Common myeloid progenitor, CD34-positive (primary cell): ENCODE results near the gene SALL3.

Experiments
- CTCF ChIA-PET: fragments of 350-600 bp; sonication (Branson Sonifier 250); formaldehyde crosslinking; loops from one replicate; lab custom pipeline; 2021; ENCODE audit warnings: antibody characterized with exemption; lab: Charles Lee
- POLR2A ChIA-PET: fragments of 350-600 bp; sonication (Branson Sonifier 250); formaldehyde crosslinking; loops from one replicate; lab custom pipeline; 2021; ENCODE audit warnings: antibody characterized with exemption; lab: Charles Lee
- DNase-seq, 3 donors: peaks; one replicate each; pipeline versions ENCODE4 v3.0.0 to v3.0.0-alpha.2; 2013
- H3K27ac ChIP-seq, 2 experiments: 1 replicate in 1 of 2; 2 replicates in 1 of 2; pipeline ENCODE4 v1.7.0; 2013; ENCODE audit warnings: inconsistent platforms in 2 of 2, low read length in 2 of 2, mild to moderate bottlenecking in 2 of 2, low read depth in 1 of 2, moderate library complexity in 1 of 2; ENCODE audit not compliant: severe bottlenecking in 2 of 2, insufficient read depth in 1 of 2, poor library complexity in 1 of 2
- H3K27me3 ChIP-seq, 5 experiments: replicated peaks in 2 of 5; 1 replicate in 3 of 5; 2 replicates in 2 of 5; pipeline versions ENCODE4 v1.6.1 to v1.7.0; 2013; ENCODE audit warnings: low read length in 4 of 5, mild to moderate bottlenecking in 2 of 5, moderate library complexity in 2 of 5, inconsistent platforms in 1 of 5; ENCODE audit not compliant: insufficient read depth in 5 of 5, control insufficient read depth in 4 of 5
- H3K36me3 ChIP-seq, 4 experiments: 1 replicate in 2 of 4; 2 replicates in 2 of 4; pipeline versions ENCODE4 v1.6.1 to v1.7.0; 2013; ENCODE audit warnings: low read length in 3 of 4, control low read depth in 1 of 4, mild to moderate bottlenecking in 1 of 4; ENCODE audit not compliant: control insufficient read depth in 4 of 4, insufficient read depth in 4 of 4
- H3K4me1 ChIP-seq, 4 experiments: 1 replicate in 3 of 4; 2 replicates in 1 of 4; pipeline versions ENCODE4 v1.6.1 to v1.7.1; 2013; ENCODE audit warnings: low read length in 3 of 4, mild to moderate bottlenecking in 3 of 4, control low read depth in 1 of 4, inconsistent platforms in 1 of 4, moderate library complexity in 1 of 4; ENCODE audit not compliant: control insufficient read depth in 4 of 4, insufficient read depth in 4 of 4; ENCODE audit errors: control extremely low read depth in 1 of 4
- H3K4me3 ChIP-seq, 7 experiments: 1 replicate in 4 of 7; 2 replicates in 3 of 7; pipeline versions ENCODE4 v1.5.1 to v1.7.0; 2013; ENCODE audit warnings: mild to moderate bottlenecking in 7 of 7, low read length in 6 of 7, moderate library complexity in 6 of 7, inconsistent platforms in 2 of 7, low read depth in 2 of 7, control low read depth in 1 of 7; ENCODE audit not compliant: insufficient read depth in 4 of 7, control insufficient read depth in 1 of 7; ENCODE audit errors: extremely low read depth in 1 of 7
- H3K9me3 ChIP-seq, 5 experiments: 1 replicate in 4 of 5; 2 replicates in 1 of 5; pipeline versions ENCODE4 v1.6.1 to v1.7.1; 2013; ENCODE audit warnings: low read length in 4 of 5, mild to moderate bottlenecking in 2 of 5, inconsistent platforms in 1 of 5, low read depth in 1 of 5, moderate library complexity in 1 of 5; ENCODE audit not compliant: control insufficient read depth in 4 of 5, insufficient read depth in 2 of 5; ENCODE audit errors: control extremely low read depth in 1 of 5
- WGBS: methylation state at CpG from one replicate; pipeline ENCODE4 v1.1.5; 2013; ENCODE audit not compliant: insufficient coverage; 5-methylcytosine and 5-hydroxymethylcytosine counted together

The SALL3 gene

DNA sequence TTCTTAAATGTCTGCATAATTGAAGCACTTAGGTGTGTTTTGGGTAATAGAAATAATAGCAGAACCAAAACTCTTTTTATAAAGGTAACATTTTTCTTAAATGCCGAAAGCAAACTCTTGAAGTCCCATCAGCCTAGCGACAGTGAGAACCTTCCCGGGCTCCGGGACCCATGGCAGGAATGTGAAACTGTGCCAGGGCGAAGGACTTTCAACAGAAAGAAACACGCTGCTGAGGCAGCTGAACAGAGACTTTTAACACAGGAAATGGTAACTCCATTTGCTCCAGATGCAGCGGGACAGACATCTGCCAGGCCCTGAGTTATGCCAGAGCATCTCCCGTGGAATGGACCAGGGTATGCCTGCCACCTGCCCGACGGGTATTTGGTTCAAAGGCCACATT, 34.3 kb downstream of the SALL3 start:
- CTCF ChIA-PET = no interaction called here
- POLR2A ChIA-PET = no interaction called here
- no peaks in the 10 kb centered on the region for H3K36me3 ChIP-seq
- DNase-seq = no peak
- no peak overlapping the region for H3K27ac ChIP-seq
- H3K9me3 ChIP-seq = peaks cover 0 to 2% (median 0%) of the 10 kb centered on the region in 5 experiments
- H3K27me3 ChIP-seq = peaks cover 0 to 21% (median 10%) of the 10 kb centered on the region in 5 experiments
- WGBS = 98% methylated on average over 8 of the region's 10 CpGs
- H3K4me3 ChIP-seq = no peak overlapping the region
- H3K4me1 ChIP-seq = no peaks in the 10 kb centered on the region

DNA sequence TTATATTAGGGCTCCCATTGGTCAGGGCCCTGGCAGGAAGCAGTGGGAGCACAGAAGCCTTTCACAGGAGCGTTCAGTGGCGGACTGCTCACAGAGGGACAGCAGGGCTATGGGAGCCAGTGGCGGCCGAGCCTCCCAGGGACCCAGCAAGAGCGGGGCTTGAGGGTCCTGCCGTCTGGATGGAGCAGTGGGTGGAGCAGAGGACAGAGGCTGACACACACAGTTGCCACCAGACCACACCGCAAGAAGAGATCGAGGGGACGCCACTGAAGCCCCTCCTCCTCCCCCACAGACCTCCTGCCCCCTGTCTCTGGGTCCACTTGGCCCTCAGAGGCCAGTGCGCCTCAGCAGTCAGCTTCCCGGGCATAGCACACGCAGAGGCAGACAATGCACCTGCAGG, 39.3 kb downstream of the SALL3 start:
- Histone ChIP-seq H3K27me3 (peaks cover 0 to 7% (median 2%) of the 10 kb centered on the region in 5 experiments), H3K4me3 (no peak overlapping the region), H3K36me3 (no peaks in the 10 kb centered on the region), H3K4me1 (no peaks in the 10 kb centered on the region), H3K9me3 (peaks cover 0 to 7% (median 0%) of the 10 kb centered on the region in 5 experiments), H3K27ac (no peak overlapping the region)
- no peak for DNase-seq
- WGBS = 95% methylated on average over 8 of the region's 12 CpGs
- ChIA-PET CTCF (no interaction called here), POLR2A (no interaction called here)

DNA sequence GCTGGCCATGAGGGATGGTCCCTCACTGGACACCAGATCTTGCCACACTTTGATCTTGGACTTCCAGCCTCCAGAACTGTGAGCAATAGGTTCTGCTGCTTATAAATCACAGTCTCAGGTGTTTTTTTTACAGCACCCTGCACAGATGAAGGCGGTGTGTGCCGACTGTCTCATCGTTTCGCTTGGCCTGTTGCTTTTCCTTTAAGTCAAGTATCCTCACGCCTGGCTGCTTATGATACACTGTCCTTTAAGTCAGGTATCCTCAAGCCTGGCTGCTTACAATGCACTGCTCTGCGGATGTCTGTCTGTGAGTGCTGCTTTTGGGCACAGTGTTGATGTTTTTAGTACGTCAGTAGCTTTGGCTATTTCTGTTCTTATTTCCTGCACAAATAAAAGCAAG, 40.3 kb downstream of the SALL3 start:
- POLR2A ChIA-PET = interaction anchor here (0.6 kb wide), 1 partner anchor 23 kb away, joined by 3 read pairs; no protein-coding TSS in a partner anchor
- Histone ChIP-seq H3K36me3 (no peaks in the 10 kb centered on the region), H3K4me3 (no peak overlapping the region), H3K27ac (no peak overlapping the region), H3K4me1 (no peaks in the 10 kb centered on the region), H3K27me3 (peaks cover 0 to 5% (median 0%) of the 10 kb centered on the region in 5 experiments), H3K9me3 (peaks cover 0 to 7% (median 0%) of the 10 kb centered on the region in 5 experiments)
- 89% methylated on average over 6 of the region's 7 CpGs for whole genome bisulfite sequencing
- no peak for DNase-seq
- CTCF ChIA-PET = no interaction called here

- no peak for DNase-seq
Observed at GRCh38 chr18:79022603-79023002, 43.0 kb downstream of the SALL3 start.

GRCh38 chr18:79026491-79026890, 46.9 kb downstream of the SALL3 start:
- H3K4me1 ChIP-seq = no peaks in the 10 kb centered on the region
- DNase-seq = no peak
- H3K27me3 ChIP-seq = no peaks in the 10 kb centered on the region
- no peak overlapping the region for H3K27ac ChIP-seq
- no peak overlapping the region for H3K4me3 ChIP-seq
- no peaks in the 10 kb centered on the region for H3K36me3 ChIP-seq
- ChIA-PET POLR2A (no interaction called here), CTCF (interaction anchor here (1.1 kb wide), 1 partner anchor 32 kb away, joined by 4 read pairs; no protein-coding TSS in a partner anchor)
- WGBS = 15% methylated on average over 3 of the region's 5 CpGs
- H3K9me3 ChIP-seq = peaks cover 0 to 22% (median 2%) of the 10 kb centered on the region in 5 experiments

More at GRCh38 chr18:79022603-79023002, 43.0 kb downstream of the SALL3 start:
- H3K4me3 ChIP-seq = no peak overlapping the region
- H3K27me3 ChIP-seq = peaks cover 0 to 5% (median 0%) of the 10 kb centered on the region in 5 experiments
- H3K4me1 ChIP-seq = no peaks in the 10 kb centered on the region
- ChIA-PET POLR2A (no interaction called here), CTCF (no interaction called here)
- H3K27ac ChIP-seq = no peak overlapping the region
- H3K36me3 ChIP-seq = no peaks in the 10 kb centered on the region
- 96% methylated on average over 21 of the region's 25 CpGs for WGBS
- H3K9me3 ChIP-seq = peaks cover 0 to 14% (median 0%) of the 10 kb centered on the region in 5 experiments

DNA sequence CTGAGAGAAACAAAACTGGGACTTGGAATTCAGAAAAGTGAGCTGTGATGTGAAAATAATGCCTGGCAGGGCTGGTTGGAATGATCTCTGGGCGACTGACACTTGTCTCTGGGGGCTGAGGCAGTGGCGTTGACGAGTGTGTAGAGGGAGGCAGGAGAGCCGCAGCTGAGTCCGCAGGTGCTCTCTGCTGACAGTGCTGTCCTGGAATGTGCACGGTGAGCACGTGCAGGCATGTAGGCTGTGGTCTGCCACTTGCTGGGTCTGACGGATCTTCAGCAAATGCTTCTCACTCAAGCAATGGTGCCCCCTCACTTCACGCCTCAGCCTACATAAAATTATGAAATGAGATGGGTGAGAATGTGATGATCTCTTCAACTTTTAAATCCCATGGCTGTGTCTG, 51.1 kb downstream of the SALL3 start:
- Histone ChIP-seq H3K27me3 (no peaks in the 10 kb centered on the region), H3K4me1 (no peaks in the 10 kb centered on the region), H3K36me3 (no peaks in the 10 kb centered on the region), H3K4me3 (no peak overlapping the region), H3K9me3 (peaks cover 0 to 16% (median 2%) of the 10 kb centered on the region in 5 experiments), H3K27ac (no peak overlapping the region)
- ChIA-PET POLR2A (no interaction called here), CTCF (no interaction called here)
- DNase-seq = no peak
- 95% methylated on average over 9 of the region's 9 CpGs for WGBS

DNA sequence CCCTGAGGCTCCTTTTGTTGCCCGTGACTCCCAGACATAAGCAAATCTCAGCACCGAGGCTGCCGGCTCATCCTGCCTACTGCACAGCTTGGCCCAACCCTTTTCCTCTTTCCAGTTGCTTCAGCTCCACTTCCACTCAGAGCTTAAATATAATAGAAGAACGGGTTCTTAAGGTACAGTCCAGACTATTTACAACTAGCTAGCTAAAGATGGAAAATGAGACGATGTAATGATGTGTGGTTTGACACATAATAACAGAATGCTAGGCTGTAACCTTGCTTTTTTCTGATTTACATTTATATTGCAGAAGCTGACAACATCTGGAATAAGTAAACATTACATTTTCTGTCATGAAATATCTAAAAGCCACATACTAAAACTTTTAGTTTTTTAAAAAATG, 62.7 kb downstream of the SALL3 start:
- CTCF ChIA-PET = no interaction called here
- Histone ChIP-seq H3K27me3 (peaks cover 0 to 13% (median 0%) of the 10 kb centered on the region in 5 experiments), H3K9me3 (peaks cover 1 to 17% (median 4%) of the 10 kb centered on the region in 5 experiments), H3K4me3 (no peak overlapping the region), H3K36me3 (no peaks in the 10 kb centered on the region), H3K27ac (no peak overlapping the region), H3K4me1 (no peaks in the 10 kb centered on the region)
- POLR2A ChIA-PET = no interaction called here
- DNase-seq = no peak
- 100% methylated on average over 1 of the region's 5 CpGs for WGBS
